Measurements from ENCODE around the gene LASP1. TPM values are rescaled to one million over a fixed set of nuclear protein-coding genes. Genes with fewer than 3 reads are reported as not detected.

The LASP1 gene
- total RNA-seq, 2 experiments from 2014 or later = 48.6 to 110 TPM

- H3K4me3 ChIP-seq (ENCODE audit: low read depth, low read length, poor library complexity, severe bottlenecking) = no peak overlapping the region
- no TSS peak for BruUV-seq (replicated peaks)
- no peaks in the 10 kb centered on the region for H3K9me2 ChIP-seq (ENCODE audit: insufficient read depth, low read length)
- DNase-seq (ENCODE audit: low spot score) = no peak
- POLR2A ChIA-PET = no interaction called here
- peaks cover 7% of the 10 kb centered on the region; the same call in 1 of the 2 replicates for H3K79me2 ChIP-seq (ENCODE audit: insufficient read depth, low read depth, low read length)
- no peaks in the 10 kb centered on the region for H4K20me1 ChIP-seq (ENCODE audit: insufficient read depth, low read length)
- no peak overlapping the region for H3K27ac ChIP-seq (ENCODE audit: low read depth, low read length, poor library complexity, severe bottlenecking)
- peaks cover 77% of the 10 kb centered on the region for H3K36me3 ChIP-seq (ENCODE audit: insufficient read depth, low read length)
- CTCF ChIA-PET (ENCODE audit: unreplicated experiment) = interaction anchor here (0.8 kb wide), 1 partner anchor 33 kb away, joined by 3 read pairs; no protein-coding TSS in a partner anchor
- H3K4me1 ChIP-seq (ENCODE audit: insufficient read depth, low read length, poor library complexity, severe bottlenecking) = peaks cover 33% of the 10 kb centered on the region
- H2AFZ ChIP-seq (ENCODE audit: low read length) = no peak overlapping the region
- H3K4me2 ChIP-seq (ENCODE audit: low read length) = no peak overlapping the region
- no peak for TF ChIP-seq EZH2phosphoT487 (IDR thresholded peaks at IDR 0.05; ENCODE audit: borderline replicate concordance, low read depth, low read length)
- TF ChIP-seq CTCF (conservative IDR thresholded peaks at IDR 0.05; ENCODE audit: low read length) = no peak
- H3K9me3 ChIP-seq (ENCODE audit: low read length) = no peaks in the 10 kb centered on the region
- intact Hi-C loops (cut with micrococcal nuclease; ENCODE audit: unreplicated experiment) = no loop called here
Observed at GRCh38 chr17:38900978-38901656, 31.3 kb downstream of the LASP1 start.

- no peak overlapping the region for H3K4me2 ChIP-seq (ENCODE audit: low read length)
- TF ChIP-seq EZH2phosphoT487 (IDR thresholded peaks at IDR 0.05; ENCODE audit: borderline replicate concordance, low read depth, low read length) (no peak), CTCF (conservative IDR thresholded peaks at IDR 0.05; ENCODE audit: low read length) (no peak)
- intact Hi-C loops (cut with micrococcal nuclease; ENCODE audit: unreplicated experiment) = no loop called here
- H4K20me1 ChIP-seq (ENCODE audit: insufficient read depth, low read length) = no peaks in the 10 kb centered on the region
- ChIA-PET POLR2A (no interaction called here), CTCF (ENCODE audit: unreplicated experiment) (no interaction called here)
- H3K9me2 ChIP-seq (ENCODE audit: insufficient read depth, low read length) = no peaks in the 10 kb centered on the region
- DNase-seq (ENCODE audit: low spot score) = no peak
- H3K4me1 ChIP-seq (ENCODE audit: insufficient read depth, low read length, poor library complexity, severe bottlenecking) = peaks cover 37% of the 10 kb centered on the region
- no peak overlapping the region for H2AFZ ChIP-seq (ENCODE audit: low read length)
- peaks cover 7% of the 10 kb centered on the region; the same call in 1 of the 2 replicates for H3K79me2 ChIP-seq (ENCODE audit: insufficient read depth, low read depth, low read length)
- H3K4me3 ChIP-seq (ENCODE audit: low read depth, low read length, poor library complexity, severe bottlenecking) = no peak overlapping the region
- BruUV-seq (replicated peaks) = no TSS peak
- H3K36me3 ChIP-seq (ENCODE audit: insufficient read depth, low read length) = peaks cover 69% of the 10 kb centered on the region
- no peak overlapping the region for H3K27ac ChIP-seq (ENCODE audit: low read depth, low read length, poor library complexity, severe bottlenecking)
- H3K9me3 ChIP-seq (ENCODE audit: low read length) = no peaks in the 10 kb centered on the region
Observed at GRCh38 chr17:38903404-38903803, 33.5 kb downstream of the LASP1 start.

- BruUV-seq (replicated peaks) = no TSS peak
- Histone ChIP-seq H3K27ac (ENCODE audit: low read depth, low read length, poor library complexity, severe bottlenecking) (no peak overlapping the region), H3K36me3 (ENCODE audit: insufficient read depth, low read length) (peaks cover 75% of the 10 kb centered on the region), H3K4me1 (ENCODE audit: insufficient read depth, low read length, poor library complexity, severe bottlenecking) (peaks cover 30% of the 10 kb centered on the region), H3K79me2 (ENCODE audit: insufficient read depth, low read depth, low read length) (peaks cover 7% of the 10 kb centered on the region; the same call in 1 of the 2 replicates), H4K20me1 (ENCODE audit: insufficient read depth, low read length) (no peaks in the 10 kb centered on the region), H3K9me2 (ENCODE audit: insufficient read depth, low read length) (no peaks in the 10 kb centered on the region), H3K9me3 (ENCODE audit: low read length) (no peaks in the 10 kb centered on the region), H2AFZ (ENCODE audit: low read length) (no peak overlapping the region), H3K4me2 (ENCODE audit: low read length) (no peak overlapping the region), H3K4me3 (ENCODE audit: low read depth, low read length, poor library complexity, severe bottlenecking) (no peak overlapping the region)
- DNase-seq (ENCODE audit: low spot score) = no peak
- intact Hi-C loops (cut with micrococcal nuclease; ENCODE audit: unreplicated experiment) = no loop called here
- CTCF ChIA-PET (ENCODE audit: unreplicated experiment) = no interaction called here
- no peak for TF ChIP-seq CTCF (conservative IDR thresholded peaks at IDR 0.05; ENCODE audit: low read length)
- TF ChIP-seq EZH2phosphoT487 (IDR thresholded peaks at IDR 0.05; ENCODE audit: borderline replicate concordance, low read depth, low read length) = no peak
- POLR2A ChIA-PET = interaction anchor here (0.8 kb wide), 1 partner anchor 27 kb away, joined by 4 read pairs; no protein-coding TSS in a partner anchor
Observed at GRCh38 chr17:38904892-38905291, 35.0 kb downstream of the LASP1 start.
